ENCODE measurements around the gene DPF3. TPM values are rescaled to one million over a fixed set of nuclear protein-coding genes. Genes with fewer than 3 reads are reported as not detected.

Gene DPF3
- total and polyA plus RNA-seq, 2 of the 13 experiments (the other 11 are each of a cell fraction or from before 2014, with no cell fraction given), result 0.09 to 0.60 TPM

GRCh38 chr14:72615451-72616121 lies 278.3 kb downstream of the DPF3 start (continued):
- TF ChIP-seq AKNA (CRISPR knock-in tag; IDR thresholded peaks at IDR 0.05; ENCODE audit: borderline replicate concordance) (no peak), ZNF558 (CRISPR knock-in tag; IDR thresholded peaks at IDR 0.05; ENCODE audit: borderline replicate concordance) (no peak), NR2F1 (CRISPR knock-in tag; IDR thresholded peaks at IDR 0.05) (no peak), ZNF75D (CRISPR knock-in tag; IDR thresholded peaks at IDR 0.05; ENCODE audit: borderline replicate concordance) (no peak), REPIN1 (CRISPR knock-in tag; IDR thresholded peaks at IDR 0.05; ENCODE audit: borderline replicate concordance, low read depth) (no peak), CEBPG (CRISPR knock-in tag; IDR thresholded peaks at IDR 0.05) (no peak), THAP7 (CRISPR knock-in tag; IDR thresholded peaks at IDR 0.05) (no peak), FOSL1 (CRISPR knock-in tag; IDR thresholded peaks at IDR 0.05; ENCODE audit: borderline replicate concordance) (no peak), ZSCAN25 (CRISPR knock-in tag; IDR thresholded peaks at IDR 0.05) (no peak), ZNF772 (CRISPR knock-in tag; IDR thresholded peaks at IDR 0.05) (no peak)
